IPS-NIHi7 (cell line): ENCODE measurements around the gene ETS2.
"Not testable (repeated sequence)": the region's sequence is repeated elsewhere in the genome, so short reads cannot be mapped to it uniquely, and the experiment has no call there.

Experiments used
- DNase-seq: peaks from one replicate; pipeline ENCODE4 v3.0.0; 2012; ENCODE audit warnings: mixed read lengths; ENCODE audit errors: extremely low spot score

Gene ETS2

GRCh38 chr21:38837806-38838461 lies 32.2 kb downstream of the ETS2 start:
- no peak for DNase-seq

- no peak for DNase-seq
These were observed 33.0 kb downstream of the ETS2 start for GRCh38 chr21:38838598-38839327.

- DNase-seq: no peak
These were observed 33.9 kb downstream of the ETS2 start for GRCh38 chr21:38839328-38840286.

GRCh38 chr21:38840456-38841300 lies 34.9 kb downstream of the ETS2 start:
- no peak for DNase-seq

- DNase-seq: no peak
These were observed 35.7 kb downstream of the ETS2 start for GRCh38 chr21:38841472-38841871.

- DNase-seq: no peak
These were observed 36.4 kb downstream of the ETS2 start for GRCh38 chr21:38842079-38842478.

- no peak for DNase-seq
These were observed 37.6 kb downstream of the ETS2 start for GRCh38 chr21:38843379-38843778.

- no peak for DNase-seq
These were observed 38.2 kb downstream of the ETS2 start for GRCh38 chr21:38843806-38844503.

- DNase-seq: not testable (repeated sequence)
These were observed 39.6 kb downstream of the ETS2 start for GRCh38 chr21:38845374-38845773.

- no peak for DNase-seq
These were observed 41.8 kb downstream of the ETS2 start for GRCh38 chr21:38847556-38847955.

- no peak for DNase-seq
These were observed 42.5 kb downstream of the ETS2 start for GRCh38 chr21:38848187-38848609.

GRCh38 chr21:38849776-38850175 lies 44.0 kb downstream of the ETS2 start:
- no peak for DNase-seq

- no peak for DNase-seq
These were observed 44.7 kb downstream of the ETS2 start for GRCh38 chr21:38850277-38850951.

GRCh38 chr21:38851101-38851500 lies 45.4 kb downstream of the ETS2 start:
- DNase-seq: no peak

GRCh38 chr21:38852278-38852677 lies 46.5 kb downstream of the ETS2 start:
- no peak for DNase-seq

- DNase-seq: no peak
These were observed 47.0 kb downstream of the ETS2 start for GRCh38 chr21:38852708-38853107.

GRCh38 chr21:38853421-38853919 lies 47.7 kb downstream of the ETS2 start:
- no peak for DNase-seq

- DNase-seq: no peak
These were observed 51.6 kb downstream of the ETS2 start for GRCh38 chr21:38857152-38857825.
